ENCODE data around the gene HS6ST1. TPM values are rescaled to one million over a fixed set of nuclear protein-coding genes. Genes with fewer than 3 reads are reported as not detected.

The HS6ST1 gene
- total RNA-seq, 1 donor from 2014 or later: 68.5 TPM

GRCh38 chr2:128264881-128265607, 53.6 kb downstream of the HS6ST1 start:
- H3K4me1 ChIP-seq: peaks cover 9% of the 10 kb centered on the region
- H3K9me3 ChIP-seq: no peaks in the 10 kb centered on the region
- TF ChIP-seq CTCF (IDR thresholded peaks at IDR 0.05) (no peak), POLR2AphosphoS5 (IDR thresholded peaks at IDR 0.05; ENCODE audit: insufficient read depth in 1 of 2, low read depth in 1 of 2) (no peak), POLR2A (IDR thresholded peaks at IDR 0.05) (no peak)
- no peak overlapping the region for H3K27ac ChIP-seq
- intact Hi-C loops (cut with DNase I): no loop called here
- DNase-seq (ENCODE audit: extremely low spot score in 2 of 2): peak in 1 of 2 donors; percentile 18
- no peak overlapping the region for H3K4me3 ChIP-seq
- H3K27me3 ChIP-seq: no peaks in the 10 kb centered on the region
- H3K36me3 ChIP-seq: no peaks in the 10 kb centered on the region

- intact Hi-C loops (cut with DNase I): no loop called here
- H3K27me3 ChIP-seq: no peaks in the 10 kb centered on the region
- no peaks in the 10 kb centered on the region for H3K9me3 ChIP-seq
- DNase-seq (ENCODE audit: extremely low spot score in 2 of 2): peak in 1 of 2 donors; percentile 82
- no peak overlapping the region for H3K4me3 ChIP-seq
- H3K27ac ChIP-seq: no peak overlapping the region
- H3K36me3 ChIP-seq: no peaks in the 10 kb centered on the region
- TF ChIP-seq CTCF (IDR thresholded peaks at IDR 0.05) (no peak), POLR2A (IDR thresholded peaks at IDR 0.05) (no peak), POLR2AphosphoS5 (IDR thresholded peaks at IDR 0.05; ENCODE audit: insufficient read depth in 1 of 2, low read depth in 1 of 2) (no peak)
- H3K4me1 ChIP-seq: peaks cover 9% of the 10 kb centered on the region
Measured at GRCh38 chr2:128263902-128264331, 54.8 kb downstream of the HS6ST1 start.

GRCh38 chr2:128262315-128263253, 56.1 kb downstream of the HS6ST1 start:
- DNase-seq (ENCODE audit: extremely low spot score in 2 of 2): peak in 1 of 2 donors; percentile 78
- H3K4me3 ChIP-seq: no peak overlapping the region
- H3K36me3 ChIP-seq: no peaks in the 10 kb centered on the region
- H3K27ac ChIP-seq: no peak overlapping the region
- H3K27me3 ChIP-seq: no peaks in the 10 kb centered on the region
- intact Hi-C loops (cut with DNase I): no loop called here
- no peaks in the 10 kb centered on the region for H3K9me3 ChIP-seq
- peaks cover 9% of the 10 kb centered on the region for H3K4me1 ChIP-seq
- TF ChIP-seq CTCF (IDR thresholded peaks at IDR 0.05) (no peak), POLR2AphosphoS5 (IDR thresholded peaks at IDR 0.05; ENCODE audit: insufficient read depth in 1 of 2, low read depth in 1 of 2) (no peak), POLR2A (IDR thresholded peaks at IDR 0.05) (no peak)

GRCh38 chr2:128261245-128262128, 57.2 kb downstream of the HS6ST1 start:
- Histone ChIP-seq H3K27ac (peak overlapping the region; percentile 50), H3K36me3 (no peaks in the 10 kb centered on the region), H3K27me3 (no peaks in the 10 kb centered on the region), H3K4me3 (no peak overlapping the region), H3K9me3 (no peaks in the 10 kb centered on the region), H3K4me1 (peaks cover 9% of the 10 kb centered on the region)
- TF ChIP-seq POLR2AphosphoS5 (IDR thresholded peaks at IDR 0.05; ENCODE audit: insufficient read depth in 1 of 2, low read depth in 1 of 2) (no peak), CTCF (IDR thresholded peaks at IDR 0.05) (no peak), POLR2A (IDR thresholded peaks at IDR 0.05) (no peak)
- DNase-seq (ENCODE audit: extremely low spot score in 2 of 2): peak in 1 of 2 donors; percentile 77
- intact Hi-C loops (cut with DNase I): no loop called here
